Measurements from ENCODE around the gene PRTFDC1.
"Not testable (repeated sequence)": the region's sequence is repeated elsewhere in the genome, so short reads cannot be mapped to it uniquely, and the experiment has no call there.

The PRTFDC1 gene

GRCh38 chr10:24869354-24870015 lies 82.9 kb downstream of the PRTFDC1 start:
- no peak for DNase-seq

GRCh38 chr10:24866604-24867583 lies 85.5 kb downstream of the PRTFDC1 start:
- no peak for DNase-seq

GRCh38 chr10:24865783-24866182 lies 86.6 kb downstream of the PRTFDC1 start:
- DNase-seq = no peak

- DNase-seq = no peak
Measured at GRCh38 chr10:24862589-24862988, 89.8 kb downstream of the PRTFDC1 start.

- no peak for DNase-seq
Measured at GRCh38 chr10:24858288-24859270, 93.8 kb downstream of the PRTFDC1 start.

- DNase-seq = no peak
Measured at GRCh38 chr10:24857031-24857725, 95.2 kb downstream of the PRTFDC1 start.

GRCh38 chr10:24854256-24854655 lies 98.2 kb downstream of the PRTFDC1 start:
- no peak for DNase-seq

GRCh38 chr10:24853661-24854060 lies 98.7 kb downstream of the PRTFDC1 start:
- no peak for DNase-seq

GRCh38 chr10:24851629-24852028 lies 100.8 kb downstream of the PRTFDC1 start:
- DNase-seq = no peak

- no peak for DNase-seq
Measured at GRCh38 chr10:24850727-24851296, 101.6 kb downstream of the PRTFDC1 start.

- DNase-seq = no peak
Measured at GRCh38 chr10:24849501-24850299, 102.7 kb downstream of the PRTFDC1 start.

- no peak for DNase-seq
Measured at GRCh38 chr10:24849051-24849450, 103.4 kb downstream of the PRTFDC1 start.

GRCh38 chr10:24848195-24848594 lies 104.2 kb downstream of the PRTFDC1 start:
- DNase-seq = no peak

- DNase-seq = no peak
Measured at GRCh38 chr10:24847112-24848070, 105.0 kb downstream of the PRTFDC1 start.

GRCh38 chr10:24844742-24845141 lies 107.7 kb downstream of the PRTFDC1 start:
- DNase-seq = no peak

GRCh38 chr10:24843256-24843655 lies 109.2 kb downstream of the PRTFDC1 start:
- no peak for DNase-seq

GRCh38 chr10:24842856-24843255 lies 109.5 kb downstream of the PRTFDC1 start:
- DNase-seq = no peak

GRCh38 chr10:24841530-24841929 lies 110.9 kb downstream of the PRTFDC1 start:
- no peak for DNase-seq

- no peak for DNase-seq
Measured at GRCh38 chr10:24840784-24841183, 111.6 kb downstream of the PRTFDC1 start.

- DNase-seq = not testable (repeated sequence)
Measured at GRCh38 chr10:24837781-24838180, 114.6 kb downstream of the PRTFDC1 start.

Data from stimulated activated CD4-positive, alpha-beta T cell treated with anti-CD3 and anti-CD28 coated beads, Interleukin-4, amount 100 ng/mL, for 24 hours (primary cell).